GM18498 (cell line): ENCODE results near the gene RBP5.

ENCODE experiments used
- ATAC-seq: cut with Tn5 transposase; IDR thresholded peaks from one replicate; pipeline ENCODE4 v1.9.1; 2021; ENCODE audit warnings: mild to moderate bottlenecking, moderate library complexity; ENCODE audit not compliant: unreplicated experiment

Gene RBP5

DNA sequence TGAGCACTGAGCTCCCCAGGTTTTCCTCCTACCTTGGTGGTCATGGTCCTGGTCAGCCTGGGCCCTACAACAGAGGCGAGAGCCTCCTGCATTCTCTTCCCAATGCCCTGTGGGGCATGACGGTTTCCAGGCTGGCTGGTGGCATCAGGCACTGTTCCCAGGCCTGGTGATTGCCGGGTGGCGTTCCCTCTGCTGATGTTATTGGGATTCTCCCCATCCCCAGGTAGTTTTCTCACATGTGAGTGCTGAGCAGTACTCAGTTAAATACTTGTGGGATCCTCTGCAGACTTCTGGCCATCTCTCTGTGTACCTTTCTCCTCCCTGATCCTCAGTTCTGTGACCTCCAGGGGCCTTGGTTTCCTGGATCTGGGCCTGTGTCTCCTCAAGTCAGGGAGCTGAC is 52.2 kb downstream of the RBP5 start:
- no peak for ATAC-seq

DNA sequence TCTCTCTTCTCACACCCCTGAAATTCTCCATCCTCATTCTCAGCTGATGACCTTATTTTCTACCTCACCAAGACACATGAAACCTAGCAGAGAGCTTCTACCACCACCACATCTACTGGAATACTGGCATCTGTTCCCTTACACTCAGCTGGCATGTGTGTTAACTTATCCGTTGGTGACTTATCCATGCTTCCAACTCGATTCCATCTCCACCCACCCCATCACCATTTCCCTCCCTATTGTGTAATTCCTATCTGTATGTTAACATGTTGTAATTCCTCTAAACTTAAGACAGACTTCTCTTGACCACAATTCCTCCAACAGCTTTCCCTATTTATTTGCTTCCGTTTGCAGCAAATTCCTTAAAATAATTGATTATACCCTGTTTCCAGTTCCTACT is 52.8 kb downstream of the RBP5 start:
- ATAC-seq, result no peak

DNA sequence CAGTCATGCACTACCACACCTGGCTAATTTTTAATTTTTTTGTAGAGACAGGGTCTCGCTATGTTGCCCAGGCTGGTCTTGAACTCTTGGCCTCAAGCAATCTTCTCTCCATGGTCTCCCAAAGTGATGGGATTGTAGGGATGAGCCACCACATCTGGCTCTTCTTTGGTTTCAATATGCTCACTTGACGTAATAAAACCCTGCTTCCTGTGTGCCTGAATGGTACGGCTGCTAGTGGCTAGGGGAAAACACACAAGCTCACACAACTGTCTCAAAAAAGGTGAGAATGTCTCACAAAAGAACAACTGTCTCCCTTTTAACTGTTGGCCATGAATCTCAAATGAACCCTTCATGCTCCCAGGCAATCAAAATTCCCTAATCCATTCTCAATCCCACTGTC is 53.2 kb downstream of the RBP5 start:
- ATAC-seq, result no peak

GRCh38 chr12:7073946-7074345 is 54.7 kb downstream of the RBP5 start:
- ATAC-seq, result no peak
